ENCODE measurements around the gene PURA. TPM values are rescaled to one million over a fixed set of nuclear protein-coding genes. Genes with fewer than 3 reads are reported as not detected.
A peak's percentile ranks its signal among the peaks of the same experiment; 100 is the strongest.

PURA gene
- total and polyA plus RNA-seq, 2 of the 13 experiments (the other 11 are each of a cell fraction or from before 2014, with no cell fraction given), result 2.0 to 5.0 TPM

DNA sequence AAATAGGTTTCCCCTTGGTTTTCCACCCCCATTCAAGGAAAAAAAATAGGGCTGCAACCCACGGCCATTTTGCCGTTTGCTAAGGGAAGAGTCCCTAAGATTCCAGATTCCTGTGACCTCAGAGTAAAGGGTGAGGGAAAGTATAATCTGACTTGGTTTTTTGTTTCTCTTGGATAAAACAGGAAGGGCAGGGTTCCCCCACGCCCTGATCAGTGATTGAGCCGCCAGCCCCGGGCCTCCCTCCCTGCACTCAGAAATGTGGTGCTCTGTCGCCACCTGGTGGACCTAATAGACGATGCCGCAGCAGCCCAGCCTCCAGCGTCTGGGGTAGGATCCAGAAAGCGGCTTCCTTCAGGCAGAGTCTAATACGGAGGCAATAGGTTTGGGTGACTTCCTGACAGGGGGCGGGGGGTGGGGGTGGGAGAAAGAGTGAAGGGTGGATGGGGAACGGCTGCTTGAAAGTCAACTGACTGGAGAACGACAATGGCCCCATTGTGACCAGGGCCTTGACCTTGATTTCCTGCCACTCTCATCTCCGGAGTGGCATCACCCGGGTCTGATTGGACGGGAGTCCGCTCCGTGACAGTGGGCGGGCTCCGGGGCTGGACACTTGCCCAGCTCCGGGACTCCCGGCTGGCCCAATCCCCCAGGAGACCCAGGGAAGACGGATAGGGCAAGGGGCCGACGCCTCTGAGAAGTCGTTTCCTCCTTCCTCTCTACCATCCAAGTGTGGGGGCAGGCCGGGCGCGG lies 43.3 kb downstream of the PURA start (continued):
- TF ChIP-seq KDM2A (CRISPR knock-in tag; IDR thresholded peaks at IDR 0.05; ENCODE audit: borderline replicate concordance, low read depth), result peak; percentile 82; the same call in 1 of the 2 replicates
- peak; percentile 63; the same call in 1 of the 2 replicates for TF ChIP-seq ZGPAT (CRISPR knock-in tag; IDR thresholded peaks at IDR 0.05)
- 0 out of 2 replicates have a peak, but pooled peaks have one; percentile 32 for TF ChIP-seq ZNF24 (IDR thresholded peaks at IDR 0.05)
- peak; percentile 59 for TF ChIP-seq ZNF687 (CRISPR knock-in tag; IDR thresholded peaks at IDR 0.05)
- TF ChIP-seq XRCC5 (optimal IDR thresholded peaks at IDR 0.05; ENCODE audit: low read length), result peak; percentile 65
- no peak for TF ChIP-seq ZNF644 (CRISPR knock-in tag; IDR thresholded peaks at IDR 0.05; ENCODE audit: low read depth)
- 0 out of 2 replicates have a peak, but pooled peaks have one; percentile 46 for TF ChIP-seq ZNF580 (CRISPR knock-in tag; IDR thresholded peaks at IDR 0.05; ENCODE audit: borderline replicate concordance, low read depth)
- 0 out of 2 replicates have a peak, but pooled peaks have one; percentile 6 for TF ChIP-seq BCL6 (CRISPR knock-in tag; IDR thresholded peaks at IDR 0.05)
- TF ChIP-seq MAZ (IDR thresholded peaks at IDR 0.05; ENCODE audit: borderline replicate concordance, low read depth, low read length), result no peak
- TF ChIP-seq MAZ (CRISPR knock-in tag; IDR thresholded peaks at IDR 0.05; ENCODE audit: low read depth), result 0 out of 2 replicates have a peak, but pooled peaks have one; percentile 31
- no peak for TF ChIP-seq PRDM4 (CRISPR knock-in tag; IDR thresholded peaks at IDR 0.05; ENCODE audit: borderline replicate concordance)
- TF ChIP-seq, protein P1, sequence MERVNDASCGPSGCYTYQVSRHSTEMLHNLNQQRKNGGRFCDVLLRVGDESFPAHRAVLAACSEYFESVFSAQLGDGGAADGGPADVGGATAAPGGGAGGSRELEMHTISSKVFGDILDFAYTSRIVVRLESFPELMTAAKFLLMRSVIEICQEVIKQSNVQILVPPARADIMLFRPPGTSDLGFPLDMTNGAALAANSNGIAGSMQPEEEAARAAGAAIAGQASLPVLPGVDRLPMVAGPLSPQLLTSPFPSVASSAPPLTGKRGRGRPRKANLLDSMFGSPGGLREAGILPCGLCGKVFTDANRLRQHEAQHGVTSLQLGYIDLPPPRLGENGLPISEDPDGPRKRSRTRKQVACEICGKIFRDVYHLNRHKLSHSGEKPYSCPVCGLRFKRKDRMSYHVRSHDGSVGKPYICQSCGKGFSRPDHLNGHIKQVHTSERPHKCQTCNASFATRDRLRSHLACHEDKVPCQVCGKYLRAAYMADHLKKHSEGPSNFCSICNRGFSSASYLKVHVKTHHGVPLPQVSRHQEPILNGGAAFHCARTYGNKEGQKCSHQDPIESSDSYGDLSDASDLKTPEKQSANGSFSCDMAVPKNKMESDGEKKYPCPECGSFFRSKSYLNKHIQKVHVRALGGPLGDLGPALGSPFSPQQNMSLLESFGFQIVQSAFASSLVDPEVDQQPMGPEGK (CRISPR knock-in tag; IDR thresholded peaks at IDR 0.05), result peak; percentile 55; the same call in 1 of the 2 replicates
- TF ChIP-seq ESRRA (CRISPR knock-in tag; IDR thresholded peaks at IDR 0.05; ENCODE audit: low read depth), result 0 out of 2 replicates have a peak, but pooled peaks have one; percentile 14
- peak; percentile 92 for TF ChIP-seq RAD21 (CRISPR knock-in tag; IDR thresholded peaks at IDR 0.05)
- TF ChIP-seq ZNF292 (CRISPR knock-in tag; IDR thresholded peaks at IDR 0.05; ENCODE audit: borderline replicate concordance, low read depth), result no peak
- peak; percentile 30; the same call in 1 of the 2 replicates for TF ChIP-seq ZZZ3 (CRISPR knock-in tag; IDR thresholded peaks at IDR 0.05; ENCODE audit: borderline replicate concordance)
- no peak for TF ChIP-seq FOXC1 (CRISPR knock-in tag; IDR thresholded peaks at IDR 0.05; ENCODE audit: borderline replicate concordance)
